ENCODE results near the gene SVIP.

- TF ChIP-seq CTCF (IDR thresholded peaks at IDR 0.05) (no peak), EZH2phosphoT487 (IDR thresholded peaks at IDR 0.05; ENCODE audit: borderline replicate concordance, low read depth) (no peak), POLR2AphosphoS5 (IDR thresholded peaks at IDR 0.05; ENCODE audit: low read depth, low read length) (no peak), RXRA (IDR thresholded peaks at IDR 0.05; ENCODE audit: borderline replicate concordance, low read depth) (no peak), MAX (IDR thresholded peaks at IDR 0.05; ENCODE audit: low read depth) (no peak), SIN3A (IDR thresholded peaks at IDR 0.05; ENCODE audit: borderline replicate concordance, low read depth, low read length) (no peak), IRF3 (IDR thresholded peaks at IDR 0.05; ENCODE audit: low read depth, low read length) (no peak), RFX5 (IDR thresholded peaks at IDR 0.05; ENCODE audit: low read length) (no peak), GABPA (IDR thresholded peaks at IDR 0.05; ENCODE audit: low read depth) (no peak), FOXM1 (IDR thresholded peaks at IDR 0.05; ENCODE audit: low read depth) (no peak)
Measured at GRCh38 chr11:22878039-22878438, 48.4 kb upstream of the SVIP start.

All from SK-N-SH (cell line).